ENCODE measurements around the gene HAUS5.

GRCh38 chr19:35596366-35596999 lies 16.1 kb upstream of the HAUS5 start:
- TF ChIP-seq POLR2A (IDR thresholded peaks at IDR 0.05): no peak
- TF ChIP-seq CTCF (IDR thresholded peaks at IDR 0.05): no peak

Data from body of pancreas (tissue), 4 donors.